GM23338 (cell line): ENCODE data around the gene CFAP70. TPM values are rescaled to one million over a fixed set of nuclear protein-coding genes. Genes with fewer than 3 reads are reported as not detected.

Experiments
- ATAC-seq: fragments of 200-7000 bp; cut with Tn5 transposase; 3 replicates; pipeline ENCODE4 v1.9.1; 2020
- DNase-seq: peaks from one replicate; pipeline ENCODE4 v3.0.0-alpha.2; 2015; ENCODE audit warnings: low spot score
- H2AFZ ChIP-seq: fragments of 200-600 bp; sonication (generic); 2 replicates; pipeline ENCODE4 v1.8.0; 2016; ENCODE audit warnings: antibody characterized with exemption, mild to moderate bottlenecking, moderate library complexity
- H3F3A ChIP-seq: fragments of 200-600 bp; sonication (generic); replicated peaks from 2 replicates; pipeline ENCODE4 v1.8.0; 2017; ENCODE audit warnings: antibody characterized with exemption, mixed run types, low read depth
- H3K27ac ChIP-seq: fragments of 200-600 bp; sonication (generic); 2 replicates; pipeline ENCODE4 v1.6.1; 2016; ENCODE audit warnings: low read depth
- H3K27me3 ChIP-seq: fragments of 200-600 bp; sonication (generic); 2 replicates; pipeline ENCODE4 v1.8.0; 2016; ENCODE audit warnings: mild to moderate bottlenecking, mixed run types, moderate library complexity; ENCODE audit not compliant: insufficient read depth
- H3K36me3 ChIP-seq: fragments of 200-600 bp; sonication (generic); 2 replicates; pipeline ENCODE4 v1.8.0; 2016; ENCODE audit warnings: mild to moderate bottlenecking; ENCODE audit not compliant: insufficient read depth
- H3K4me1 ChIP-seq: fragments of 200-600 bp; sonication (generic); 2 replicates; pipeline ENCODE4 v1.8.0; 2016; ENCODE audit warnings: mild to moderate bottlenecking, moderate library complexity; ENCODE audit not compliant: insufficient read depth
- H3K4me2 ChIP-seq: fragments of 200-600 bp; sonication (generic); 2 replicates; pipeline ENCODE4 v1.7.1; 2017; ENCODE audit warnings: mixed run types
- H3K4me3 ChIP-seq: fragments of 200-600 bp; sonication (generic); 2 replicates; pipeline ENCODE4 v1.6.1; 2016; ENCODE audit warnings: mixed run types
- H3K79me2 ChIP-seq: fragments of 200-600 bp; sonication (generic); replicated peaks from 2 replicates; pipeline ENCODE4 v1.8.0; 2017; ENCODE audit warnings: mild to moderate bottlenecking; ENCODE audit not compliant: insufficient read depth
- H3K9me2 ChIP-seq: fragments of 200-600 bp; sonication (generic); 2 replicates; pipeline ENCODE4 v1.8.0; 2017; ENCODE audit not compliant: insufficient read depth
- H4K20me1 ChIP-seq: fragments of 200-600 bp; sonication (generic); replicated peaks from 2 replicates; pipeline ENCODE4 v1.8.0; 2017; ENCODE audit warnings: mild to moderate bottlenecking; ENCODE audit not compliant: insufficient read depth
- H3K27ac Mint-ChIP-seq: 2 replicates; pipeline ENCODE4 v1.8.0; 2020; ENCODE audit warnings: inconsistent platforms, mild to moderate bottlenecking, moderate library complexity, mixed read lengths
- H3K27me3 Mint-ChIP-seq: 3 replicates; pipeline ENCODE4 v1.8.0; 2022; ENCODE audit warnings: low read depth, mild to moderate bottlenecking, moderate library complexity, mixed read lengths, inconsistent platforms; ENCODE audit not compliant: insufficient read depth, poor library complexity
- H3K36me3 Mint-ChIP-seq: 3 replicates; pipeline ENCODE4 v1.8.0; 2021; ENCODE audit warnings: low read depth, mild to moderate bottlenecking, inconsistent platforms, moderate library complexity, mixed read lengths
- H3K4me1 Mint-ChIP-seq: 3 replicates; pipeline ENCODE4 v1.8.0; 2020; ENCODE audit warnings: mild to moderate bottlenecking, inconsistent platforms, mixed read lengths
- H3K4me3 Mint-ChIP-seq: 3 replicates; pipeline ENCODE4 v1.8.0; 2021; ENCODE audit warnings: moderate library complexity, mild to moderate bottlenecking, inconsistent platforms, mixed read lengths
- H3K9me3 Mint-ChIP-seq: 3 replicates; pipeline ENCODE4 v1.8.0; 2020; ENCODE audit warnings: moderate library complexity, mild to moderate bottlenecking, inconsistent platforms, mixed read lengths
- CREB1 ChIP-seq: fragments of 250-450 bp; sonication (Bioruptor Pico); IDR thresholded peaks from 2 replicates; pipeline ENCODE4 v1.5.0; 2020; ENCODE audit warnings: low read depth, mild to moderate bottlenecking, moderate library complexity
- EZH2phosphoT487 ChIP-seq: fragments of 200-600 bp; sonication (generic); IDR thresholded peaks from one replicate; pipeline ENCODE4 v1.8.1; 2018; ENCODE audit warnings: antibody characterized with exemption; ENCODE audit not compliant: unreplicated experiment
- JUNB ChIP-seq: IDR thresholded peaks from one replicate; pipeline ENCODE4 v1.6.1; 2016; ENCODE audit warnings: antibody characterized with exemption; ENCODE audit not compliant: unreplicated experiment
- NANOG ChIP-seq: IDR thresholded peaks from 2 replicates; pipeline ENCODE4 v1.6.1; 2016; ENCODE audit warnings: antibody characterized with exemption, borderline replicate concordance
- STAT1 ChIP-seq: IDR thresholded peaks from one replicate; pipeline ENCODE4 v1.6.1; 2016; ENCODE audit warnings: antibody characterized with exemption; ENCODE audit not compliant: unreplicated experiment
- ZNF462 ChIP-seq: fragments of 250-450 bp; sonication (Bioruptor Pico); IDR thresholded peaks from 2 replicates; pipeline ENCODE4 v1.5.0; 2020; ENCODE audit warnings: mild to moderate bottlenecking, moderate library complexity
- polyA plus RNA-seq: library from polyadenylated mRNA; unstranded; fragments of >200 nt; fragmentation: Nextera tagmentation; extraction: Ambion mirVana; gene quantifications from 2 replicates; pipeline ENCODE4 v1.2.1, GENCODE V29; 2016
- total RNA-seq: library from RNA; depleted of rRNA; stranded (reverse); fragments of >200 nt; shearing (Covaris generic); gene quantifications from 2 replicates; pipeline ENCODE4 v1.2.3, GENCODE V29; 2014

CFAP70 gene
- total and polyA plus RNA-seq, 2 experiments from 2014 or later = 0.17 to 0.24 TPM

- TF ChIP-seq ZNF462 (CRISPR knock-in tag) (no peak), NANOG (no peak), CREB1 (CRISPR knock-in tag) (no peak), JUNB (no peak), STAT1 (no peak), EZH2phosphoT487 (no peak)
- H3F3A ChIP-seq = no peaks in the 10 kb centered on the region
- no peaks in the 10 kb centered on the region for H3K4me1 ChIP-seq
- no peak overlapping the region for H3K4me2 ChIP-seq
- no peaks in the 10 kb centered on the region for H3K79me2 ChIP-seq
- H3K27me3 Mint-ChIP-seq = peaks cover 1% of the 10 kb centered on the region
- no peak overlapping the region for H3K27ac ChIP-seq
- H3K9me2 ChIP-seq = no peaks in the 10 kb centered on the region
- no peaks in the 10 kb centered on the region for H3K27me3 ChIP-seq
- ATAC-seq (no peak), DNase-seq (no peak)
- no peaks in the 10 kb centered on the region for H4K20me1 ChIP-seq
- peaks cover 2% of the 10 kb centered on the region; the same call in 2 of the 3 replicates for H3K4me1 Mint-ChIP-seq
- H3K36me3 ChIP-seq = no peaks in the 10 kb centered on the region
- no peak overlapping the region for H3K4me3 ChIP-seq
- H3K9me3 Mint-ChIP-seq = no peaks in the 10 kb centered on the region; the same call in 2 of the 3 replicates
- no peak overlapping the region for H2AFZ ChIP-seq
- no peaks in the 10 kb centered on the region for H3K36me3 Mint-ChIP-seq
- H3K27ac Mint-ChIP-seq = no peak overlapping the region
- no peak overlapping the region for H3K4me3 Mint-ChIP-seq
Measured at GRCh38 chr10:73333202-73333601, 25.5 kb downstream of the CFAP70 start.

GRCh38 chr10:73332379-73332778 is 26.3 kb downstream of the CFAP70 start:
- Histone ChIP-seq H3K36me3 (no peaks in the 10 kb centered on the region), H3K9me2 (no peaks in the 10 kb centered on the region), H3K4me3 (no peak overlapping the region), H3K27ac (no peak overlapping the region), H2AFZ (peak overlapping the region; percentile 25; the same call in 1 of the 2 replicates), H3K79me2 (no peaks in the 10 kb centered on the region), H3F3A (no peaks in the 10 kb centered on the region), H3K4me2 (no peak overlapping the region), H3K27me3 (no peaks in the 10 kb centered on the region), H3K4me1 (no peaks in the 10 kb centered on the region), H4K20me1 (no peaks in the 10 kb centered on the region)
- H3K36me3 Mint-ChIP-seq = no peaks in the 10 kb centered on the region
- ATAC-seq (no peak), DNase-seq (no peak)
- no peak overlapping the region for H3K4me3 Mint-ChIP-seq
- no peak overlapping the region for H3K27ac Mint-ChIP-seq
- H3K4me1 Mint-ChIP-seq = peaks cover 2% of the 10 kb centered on the region; the same call in 2 of the 3 replicates
- H3K9me3 Mint-ChIP-seq = no peaks in the 10 kb centered on the region; the same call in 2 of the 3 replicates
- H3K27me3 Mint-ChIP-seq = peaks cover 1% of the 10 kb centered on the region
- no peak for TF ChIP-seq ZNF462 (CRISPR knock-in tag)
